HepG2 (cell line): ENCODE data around the gene SP140L. TPM values are rescaled to one million over a fixed set of nuclear protein-coding genes. Genes with fewer than 3 reads are reported as not detected.

Experiments used
- ATAC-seq: fragments of 200-7000 bp; cut with Tn5 transposase; 3 replicates; pipeline ENCODE4 v1.9.1; 2020; ENCODE audit warnings: mild to moderate bottlenecking, moderate library complexity
- BruUV-seq: library from RNA; stranded (reverse); fragments of 400-500 nt; replicated peaks from 2 replicates; lab custom pipeline; 2021; lab: Mats Ljungman, UMichigan
- CTCF ChIA-PET: fragments of 300-600 bp; formaldehyde crosslinking; extraction: SDS; loops from one replicate; lab custom pipeline; 2021; ENCODE audit warnings: low total read pairs, inconsistent platforms, low intra/inter-chr PET ratio; lab: Yijun Ruan, JAX
- POLR2A ChIA-PET: fragments of 350-600 bp; sonication (Branson Sonifier 250); formaldehyde crosslinking; loops from one replicate; lab custom pipeline; 2020; ENCODE audit warnings: antibody characterized with exemption, inconsistent platforms; lab: Yijun Ruan, JAX
- DNase-seq: peaks from one replicate; pipeline ENCODE4 v3.0.0-alpha.2; 2015; ENCODE audit warnings: low spot score
- FAIRE-seq: peaks from 3 replicates; lab custom pipeline; 2011; peaks lifted over from hg19 to GRCh38; lab: Jason Lieb, UNC
- H2AFZ ChIP-seq: one replicate; pipeline ENCODE4 v1.6.1; 2011; ENCODE audit warnings: low read length, inconsistent platforms
- H3K27ac ChIP-seq: fragments of 300-600 bp; 3 replicates; pipeline ENCODE4 v1.8.0; 2011; ENCODE audit warnings: mixed run types, mild to moderate bottlenecking, mixed read lengths, low read length, inconsistent platforms; ENCODE audit not compliant: insufficient read depth; ENCODE audit errors: extremely low read length
- H3K27me3 ChIP-seq, 2 experiments: fragments of 200-600 bp in 1 of 2; 2 replicates in 1 of 2; 3 replicates in 1 of 2; pipeline versions ENCODE4 v1.6.0 to v1.8.0; 2011; ENCODE audit warnings: low read length in 2 of 2, mild to moderate bottlenecking in 2 of 2, moderate library complexity in 2 of 2, inconsistent platforms in 1 of 2; ENCODE audit not compliant: insufficient read depth in 2 of 2, control insufficient read depth in 1 of 2
- H3K36me3 ChIP-seq, 2 experiments: fragments of 200-600 bp in 1 of 2; replicated peaks in 1 of 2; 2 replicates in 1 of 2; 3 replicates in 1 of 2; pipeline versions ENCODE4 v1.5.1 to v1.8.0; 2011; ENCODE audit warnings: low read length in 2 of 2, inconsistent platforms in 1 of 2; ENCODE audit not compliant: insufficient read depth in 2 of 2, control insufficient read depth in 1 of 2
- H3K4me1 ChIP-seq: 2 replicates; pipeline ENCODE4 v1.5.1; 2012; ENCODE audit warnings: low read length, inconsistent platforms; ENCODE audit not compliant: insufficient read depth
- H3K4me2 ChIP-seq: 2 replicates; pipeline ENCODE4 v1.6.0; 2011; ENCODE audit warnings: low read depth, low read length, inconsistent platforms
- H3K4me3 ChIP-seq, 3 experiments: fragments of 200-600 bp in 1 of 3; sonication (generic), shearing (Covaris generic) in 1 of 3; replicated peaks in 1 of 3; 2 replicates each; pipeline ENCODE4 v1.5.1; 2011 to 2016; ENCODE audit warnings: low read length in 3 of 3, inconsistent platforms in 2 of 3, low read depth in 2 of 3, mild to moderate bottlenecking in 2 of 3, control low read depth in 1 of 3, mixed read lengths in 1 of 3; ENCODE audit not compliant: insufficient read depth in 1 of 3
- H3K79me2 ChIP-seq: one replicate; pipeline ENCODE4 v1.6.1; 2011; ENCODE audit warnings: low read length, inconsistent platforms; ENCODE audit not compliant: insufficient read depth
- H3K9ac ChIP-seq: 2 replicates; pipeline ENCODE4 v1.6.0; 2011; ENCODE audit warnings: mild to moderate bottlenecking, low read depth, low read length, inconsistent platforms; ENCODE audit not compliant: insufficient read depth
- H3K9me3 ChIP-seq: 2 replicates; pipeline ENCODE4 v1.5.1; 2012; ENCODE audit warnings: mild to moderate bottlenecking, low read length
- H4K20me1 ChIP-seq: 2 replicates; pipeline ENCODE4 v1.6.0; 2011; ENCODE audit warnings: inconsistent platforms, mild to moderate bottlenecking, low read length, moderate library complexity; ENCODE audit not compliant: insufficient read depth
- GPN1 ChIP-seq: sonication (generic); formaldehyde crosslinking; IDR thresholded peaks from 2 replicates; pipeline ENCODE4 v1.5.1; 2020; ENCODE audit warnings: missing genetic modification reagents, borderline replicate concordance
- KDM5B ChIP-seq: sonication (generic); formaldehyde crosslinking; IDR thresholded peaks from 2 replicates; pipeline ENCODE4 v1.4.0; 2020; ENCODE audit warnings: missing genetic modification reagents, mild to moderate bottlenecking, borderline replicate concordance
- MAFG ChIP-seq: sonication (generic); formaldehyde crosslinking; IDR thresholded peaks from 2 replicates; pipeline ENCODE4 v1.5.1; 2020; ENCODE audit warnings: mild to moderate bottlenecking, missing genetic modification reagents
- SOX13 ChIP-seq, 3 experiments: fragments of 450-650 bp in 1 of 3; sonication (generic) in 1 of 3; formaldehyde crosslinking in 1 of 3; IDR thresholded peaks in 2 of 3; conservative IDR thresholded peaks in 1 of 3; 2 replicates each; pipeline versions ENCODE4 v1.5.0 to v1.6.1; 2016 to 2020; ENCODE audit warnings: antibody characterized with exemption in 1 of 3, mild to moderate bottlenecking in 1 of 3, missing compliant biosample characterization in 1 of 3, missing genetic modification reagents in 1 of 3, moderate library complexity in 1 of 3
- SP2 ChIP-seq: sonication (generic); formaldehyde crosslinking; IDR thresholded peaks from 2 replicates; pipeline ENCODE4 v1.5.1; 2020; ENCODE audit warnings: mild to moderate bottlenecking, missing genetic modification reagents
- TCF12 ChIP-seq, 2 experiments: fragments of 450-650 bp in 1 of 2; sonication (generic) in 1 of 2; formaldehyde crosslinking in 1 of 2; IDR thresholded peaks; 2 replicates each; pipeline versions ENCODE4 v1.6.1 to v1.8.0; 2017 to 2022; ENCODE audit warnings: antibody characterized with exemption in 1 of 2, mild to moderate bottlenecking in 1 of 2, missing genetic modification reagents in 1 of 2, moderate library complexity in 1 of 2
- ZBTB26 ChIP-seq: IDR thresholded peaks from 2 replicates; pipeline ENCODE4 v1.6.1; 2016; ENCODE audit warnings: missing compliant biosample characterization, missing genetic modification reagents, borderline replicate concordance
- ZNF121 ChIP-seq: sonication (generic); formaldehyde crosslinking; IDR thresholded peaks from 2 replicates; pipeline ENCODE4 v1.5.0; 2020; ENCODE audit warnings: mild to moderate bottlenecking, missing genetic modification reagents
- ZNF234 ChIP-seq: sonication (generic); formaldehyde crosslinking; conservative IDR thresholded peaks from 2 replicates; pipeline ENCODE4 v1.5.1; 2020; ENCODE audit warnings: mild to moderate bottlenecking, missing genetic modification reagents
- ZNF34 ChIP-seq: sonication (generic); formaldehyde crosslinking; IDR thresholded peaks from 2 replicates; pipeline ENCODE4 v1.4.0; 2020; ENCODE audit warnings: mild to moderate bottlenecking, missing genetic modification reagents, borderline replicate concordance
- ZNF567 ChIP-seq: sonication (generic); formaldehyde crosslinking; IDR thresholded peaks from 2 replicates; pipeline ENCODE4 v1.8.1; 2023; ENCODE audit warnings: mild to moderate bottlenecking, missing genetic modification reagents, borderline replicate concordance
- ZNF598 ChIP-seq: sonication (generic); formaldehyde crosslinking; IDR thresholded peaks from 2 replicates; pipeline ENCODE4 v1.5.1; 2020; ENCODE audit warnings: mild to moderate bottlenecking, missing genetic modification reagents, borderline replicate concordance
- ZNF75D ChIP-seq: sonication (generic); formaldehyde crosslinking; IDR thresholded peaks from 2 replicates; pipeline ENCODE4 v1.8.1; 2023; ENCODE audit warnings: missing genetic modification reagents, mild to moderate bottlenecking, borderline replicate concordance
- WGBS: methylation state at CpG from one replicate; pipeline ENCODE4 v1.1.6; 2017; ENCODE audit warnings: low lambda C conversion rate; 5-methylcytosine and 5-hydroxymethylcytosine counted together
- in situ Hi-C: cut with HindIII; loops from 2 replicates; pipeline ENCODE4 v1.10.0; 2017; ENCODE audit warnings: low pct_unique_long_range_greater_than_20kb; ENCODE audit not compliant: extremely low pct_ligation_motif_present
- intact Hi-C: fragments of 100-400 bp; cut with micrococcal nuclease; formaldehyde crosslinking; loops from one replicate; pipeline ENCODE4 v1.10.0; 2022; ENCODE audit not compliant: unreplicated experiment
- polyA plus RNA-seq, 8 experiments: library from polyadenylated mRNA; depleted of rRNA in 3 of 8; stranded (reverse) in 7 of 8; unstranded in 1 of 8; fragments of >200 nt; fragmentation: Illumina TruSeq in 4 of 8; extraction: Trizol in 4 of 8; gene quantifications; 2 replicates each; pipeline versions ENCODE4 v1.2.1 to v1.2.3, GENCODE V29; 2011 to 2016; ENCODE audit warnings: low read depth in 4 of 8, missing spikeins in 1 of 8, mixed read lengths in 1 of 8; ENCODE audit not compliant: insufficient read depth in 1 of 8
- total RNA-seq, 5 experiments: library from RNA; depleted of rRNA; stranded (reverse); fragments of >200 nt; fragmentation: Illumina TruSeq; extraction: Trizol; gene quantifications; 2 replicates each; pipeline ENCODE4 v1.2.3, GENCODE V29; 2016; ENCODE audit warnings: low read depth in 1 of 5
- TF ChIP-seq, protein P1 (sequence below): IDR thresholded peaks from 2 replicates; pipeline ENCODE4 v1.6.1; 2016; ENCODE audit warnings: low read depth

SP140L gene
- total and polyA plus RNA-seq, 2 of the 13 experiments (the other 11 are each of a cell fraction or from before 2014, with no cell fraction given) = 10.9 to 17.5 TPM

- intact Hi-C loops = no loop called here
- Histone ChIP-seq H3K27me3 (no peaks in the 10 kb centered on the region), H3K4me3 (no peak overlapping the region), H4K20me1 (no peaks in the 10 kb centered on the region), H3K4me2 (no peak overlapping the region), H3K79me2 (no peaks in the 10 kb centered on the region), H3K27ac (no peak overlapping the region), H3K9ac (no peak overlapping the region), H3K9me3 (no peaks in the 10 kb centered on the region), H2AFZ (no peak overlapping the region), H3K4me1 (peaks cover 9% of the 10 kb centered on the region), H3K36me3 (peaks cover 2 to 3% of the 10 kb centered on the region in 2 experiments; a peak in 3 of 5 replicates)
- DNase-seq = no peak
- no peak for ATAC-seq
- POLR2A ChIA-PET = no interaction called here
- CTCF ChIA-PET = no interaction called here
- no peak for FAIRE-seq
- in situ Hi-C loops = no loop called here
- 80% methylated on average over 3 of the region's 3 CpGs for WGBS
- TF ChIP-seq MAFG (no peak), ZBTB26 (CRISPR knock-in tag) (no peak), TCF12 (IDR thresholded peaks at IDR 0.05) (no peak), TCF12 (CRISPR knock-in tag; IDR thresholded peaks at IDR 0.05) (no peak), GPN1 (no peak), SOX13 (IDR thresholded peaks at IDR 0.05) (no peak), SOX13 (CRISPR knock-in tag; conservative IDR thresholded peaks at IDR 0.05 in 1 of 2, IDR thresholded peaks at IDR 0.05 in 1 of 2) (no peak), ZNF75D (CRISPR knock-in tag) (no peak), ZNF598 (CRISPR knock-in tag) (no peak), KDM5B (CRISPR knock-in tag) (no peak), ZNF121 (CRISPR knock-in tag) (no peak), SP2 (CRISPR knock-in tag) (no peak), ZNF567 (CRISPR knock-in tag) (no peak), ZNF234 (CRISPR knock-in tag) (no peak), ZNF34 (CRISPR knock-in tag) (no peak)
- TF ChIP-seq, protein P1, sequence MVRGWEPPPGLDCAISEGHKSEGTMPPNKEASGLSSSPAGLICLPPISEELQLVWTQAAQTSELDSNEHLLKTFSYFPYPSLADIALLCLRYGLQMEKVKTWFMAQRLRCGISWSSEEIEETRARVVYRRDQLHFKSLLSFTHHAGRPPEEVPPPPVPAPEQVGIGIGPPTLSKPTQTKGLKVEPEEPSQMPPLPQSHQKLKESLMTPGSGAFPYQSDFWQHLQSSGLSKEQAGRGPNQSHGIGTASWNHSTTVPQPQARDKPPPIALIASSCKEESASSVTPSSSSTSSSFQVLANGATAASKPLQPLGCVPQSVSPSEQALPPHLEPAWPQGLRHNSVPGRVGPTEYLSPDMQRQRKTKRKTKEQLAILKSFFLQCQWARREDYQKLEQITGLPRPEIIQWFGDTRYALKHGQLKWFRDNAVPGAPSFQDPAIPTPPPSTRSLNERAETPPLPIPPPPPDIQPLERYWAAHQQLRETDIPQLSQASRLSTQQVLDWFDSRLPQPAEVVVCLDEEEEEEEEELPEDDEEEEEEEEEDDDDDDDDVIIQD (CRISPR knock-in tag) = no peak
- TF ChIP-seq, all 625 proteins: peak for 0
- no TSS peak for BruUV-seq
These were observed 9.0 kb downstream of the SP140L start for GRCh38 chr2:230335864-230336506.
